WTC11 (cell line): ENCODE results near the gene TEX19. TPM values are rescaled to one million over a fixed set of nuclear protein-coding genes. Genes with fewer than 3 reads are reported as not detected.

Experiments
- ATAC-seq: fragments of 200-7000 bp; cut with Tn5 transposase; 2 replicates; pipeline ENCODE4 v1.10.0; 2021; ENCODE audit warnings: mild to moderate bottlenecking, moderate library complexity
- CTCF ChIA-PET: fragments of 300-600 bp; sonication (Branson Sonifier 250); formaldehyde crosslinking; loops from one replicate; lab custom pipeline; 2021; ENCODE audit warnings: antibody characterized with exemption; lab: Charles Lee
- POLR2A ChIA-PET: fragments of 350-600 bp; sonication (Branson Sonifier 250); formaldehyde crosslinking; loops from one replicate; lab custom pipeline; 2021; ENCODE audit warnings: antibody characterized with exemption; lab: Charles Lee
- DNase-seq: peaks from one replicate; pipeline ENCODE4 v3.0.0; 2021; ENCODE audit warnings: low spot score
- H3K27ac Mint-ChIP-seq: 2 replicates; pipeline ENCODE4 v1.8.0; 2021; ENCODE audit warnings: mixed read lengths
- H3K27me3 Mint-ChIP-seq: 2 replicates; pipeline ENCODE4 v1.8.0; 2021; ENCODE audit warnings: low read depth, mild to moderate bottlenecking, moderate library complexity, mixed read lengths
- H3K36me3 Mint-ChIP-seq: 2 replicates; pipeline ENCODE4 v1.8.0; 2021; ENCODE audit warnings: mixed read lengths
- H3K4me1 Mint-ChIP-seq: 2 replicates; pipeline ENCODE4 v1.8.0; 2022; ENCODE audit warnings: mixed read lengths
- H3K4me3 Mint-ChIP-seq: 2 replicates; pipeline ENCODE4 v1.8.0; 2021; ENCODE audit warnings: mild to moderate bottlenecking, moderate library complexity, mixed read lengths
- H3K9me3 Mint-ChIP-seq: 2 replicates; pipeline ENCODE4 v1.8.0; 2021; ENCODE audit warnings: mixed read lengths
- CREM ChIP-seq: sonication (generic); formaldehyde crosslinking; IDR thresholded peaks from 2 replicates; pipeline ENCODE4 v1.8.1; 2022; ENCODE audit warnings: mild to moderate bottlenecking, missing genetic modification reagents, moderate library complexity
- E2F4 ChIP-seq: sonication (generic); formaldehyde crosslinking; IDR thresholded peaks from 2 replicates; pipeline ENCODE4 v1.8.1; 2022; ENCODE audit warnings: low read depth, mild to moderate bottlenecking, moderate library complexity, missing genetic modification reagents, borderline replicate concordance
- ELF4 ChIP-seq: sonication (generic); formaldehyde crosslinking; IDR thresholded peaks from 2 replicates; pipeline ENCODE4 v1.8.1; 2022; ENCODE audit warnings: low read depth, mild to moderate bottlenecking, moderate library complexity, missing genetic modification reagents
- ETV6 ChIP-seq: sonication (generic); formaldehyde crosslinking; IDR thresholded peaks from 2 replicates; pipeline ENCODE4 v1.8.1; 2022; ENCODE audit warnings: mild to moderate bottlenecking, missing genetic modification reagents
- GABPB1 ChIP-seq: sonication (generic); formaldehyde crosslinking; IDR thresholded peaks from 2 replicates; pipeline ENCODE4 v1.8.1; 2023; ENCODE audit warnings: mild to moderate bottlenecking, missing genetic modification reagents
- HMGA2 ChIP-seq: fragments of 250-450 bp; sonication (Bioruptor Pico); IDR thresholded peaks from 2 replicates; pipeline ENCODE4 v1.4.0; 2021; ENCODE audit warnings: mild to moderate bottlenecking, moderate library complexity
- IRF2 ChIP-seq: sonication (generic); formaldehyde crosslinking; IDR thresholded peaks from 2 replicates; pipeline ENCODE4 v1.8.0; 2022; ENCODE audit warnings: low read depth, missing genetic modification reagents, borderline replicate concordance
- JAZF1 ChIP-seq: fragments of 250-450 bp; sonication (Bioruptor Pico); IDR thresholded peaks from 2 replicates; pipeline ENCODE4 v1.9.0; 2021; ENCODE audit warnings: moderate library complexity, mild to moderate bottlenecking, inconsistent platforms
- KAT7 ChIP-seq: sonication (generic); formaldehyde crosslinking; IDR thresholded peaks from 2 replicates; pipeline ENCODE4 v1.8.1; 2023; ENCODE audit warnings: missing genetic modification reagents, mild to moderate bottlenecking, borderline replicate concordance
- NFE2L1 ChIP-seq: sonication (generic); formaldehyde crosslinking; IDR thresholded peaks from 2 replicates; pipeline ENCODE4 v1.8.1; 2023; ENCODE audit warnings: missing genetic modification reagents
- PRDM15 ChIP-seq: sonication (generic); formaldehyde crosslinking; IDR thresholded peaks from 2 replicates; pipeline ENCODE4 v1.8.0; 2022; ENCODE audit warnings: missing genetic modification reagents
- PREB ChIP-seq: sonication (generic); formaldehyde crosslinking; IDR thresholded peaks from 2 replicates; pipeline ENCODE4 v1.8.1; 2022; ENCODE audit warnings: mild to moderate bottlenecking, missing genetic modification reagents, moderate library complexity, borderline replicate concordance
- USF2 ChIP-seq: sonication (generic); formaldehyde crosslinking; IDR thresholded peaks from 2 replicates; pipeline ENCODE4 v1.8.1; 2023; ENCODE audit warnings: mild to moderate bottlenecking, missing genetic modification reagents, moderate library complexity
- ZNF121 ChIP-seq: sonication (generic); formaldehyde crosslinking; IDR thresholded peaks from 2 replicates; pipeline ENCODE4 v1.8.0; 2023; ENCODE audit warnings: missing genetic modification reagents
- ZNF232 ChIP-seq: sonication (generic); formaldehyde crosslinking; IDR thresholded peaks from 2 replicates; pipeline ENCODE4 v1.8.0; 2022; ENCODE audit warnings: mild to moderate bottlenecking, missing genetic modification reagents
- ZNF263 ChIP-seq: sonication (generic); formaldehyde crosslinking; IDR thresholded peaks from 2 replicates; pipeline ENCODE4 v1.8.1; 2022; ENCODE audit warnings: low read depth, mild to moderate bottlenecking, moderate library complexity, missing genetic modification reagents
- total RNA-seq: library from RNA; stranded (reverse); gene quantifications from 3 replicates; pipeline ENCODE4 v1.2.3, GENCODE V29; 2021
- TF ChIP-seq, protein P1 (sequence below): fragments of 250-450 bp; sonication (Bioruptor Pico); IDR thresholded peaks from 2 replicates; pipeline ENCODE4 v1.8.0; 2021; ENCODE audit warnings: mild to moderate bottlenecking

Gene TEX19
- total RNA-seq, 1 experiment from 2014 or later, result 1.4 TPM

DNA sequence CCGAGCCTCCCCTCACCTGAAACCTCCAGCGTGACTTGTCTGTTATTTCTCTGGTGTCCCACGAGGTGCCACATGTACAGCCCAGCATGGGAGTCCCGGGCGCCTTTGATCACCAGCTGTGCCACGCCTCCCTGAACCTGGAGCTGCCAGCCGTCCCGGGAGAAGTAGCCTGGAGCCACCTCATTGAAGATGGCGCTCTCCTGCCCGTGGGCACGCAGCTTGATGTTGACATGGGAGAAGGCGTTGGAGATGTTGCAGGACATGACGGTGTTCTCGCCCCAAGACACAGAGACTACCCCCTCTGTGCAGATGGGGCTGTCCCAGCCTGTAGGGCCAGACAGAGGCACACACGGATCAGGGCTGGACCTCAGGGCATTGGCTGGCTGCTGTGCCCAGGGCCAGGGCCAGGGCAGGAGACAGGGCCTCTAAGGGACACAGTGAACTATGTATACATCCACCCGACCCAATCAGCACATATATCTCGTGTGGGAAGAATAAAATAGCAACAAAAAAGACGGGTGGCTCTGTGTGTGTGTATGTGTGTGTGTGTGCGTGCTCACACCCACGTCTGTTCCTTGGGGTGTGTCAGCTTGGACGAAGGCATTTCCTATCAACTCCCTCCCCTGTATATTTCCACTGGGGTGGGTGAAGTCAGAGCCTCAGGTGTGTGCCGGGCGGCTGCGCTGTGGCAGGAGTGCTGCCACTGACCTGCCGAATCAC is 34.3 kb upstream of the TEX19 start (continued):
- TF ChIP-seq E2F4 (CRISPR knock-in tag), result no peak

- H3K9me3 Mint-ChIP-seq, result no peaks in the 10 kb centered on the region
- peak; percentile 50; the same call in 1 of the 2 replicates for TF ChIP-seq GABPB1 (CRISPR knock-in tag)
- TF ChIP-seq, protein P1, sequence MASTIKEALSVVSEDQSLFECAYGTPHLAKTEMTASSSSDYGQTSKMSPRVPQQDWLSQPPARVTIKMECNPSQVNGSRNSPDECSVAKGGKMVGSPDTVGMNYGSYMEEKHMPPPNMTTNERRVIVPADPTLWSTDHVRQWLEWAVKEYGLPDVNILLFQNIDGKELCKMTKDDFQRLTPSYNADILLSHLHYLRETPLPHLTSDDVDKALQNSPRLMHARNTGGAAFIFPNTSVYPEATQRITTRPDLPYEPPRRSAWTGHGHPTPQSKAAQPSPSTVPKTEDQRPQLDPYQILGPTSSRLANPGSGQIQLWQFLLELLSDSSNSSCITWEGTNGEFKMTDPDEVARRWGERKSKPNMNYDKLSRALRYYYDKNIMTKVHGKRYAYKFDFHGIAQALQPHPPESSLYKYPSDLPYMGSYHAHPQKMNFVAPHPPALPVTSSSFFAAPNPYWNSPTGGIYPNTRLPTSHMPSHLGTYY (CRISPR knock-in tag), result no peak
- TF ChIP-seq CREM, result no peak
- TF ChIP-seq PREB (CRISPR knock-in tag), result peak; percentile 30; the same call in 1 of the 2 replicates
- CTCF ChIA-PET, result interaction anchor here (0.6 to 1.9 kb wide), 6 partner anchors 25 to 120 kb away, joined by 3 to 5 read pairs (median 4); no protein-coding TSS in a partner anchor
- peaks cover under 1% of the 10 kb centered on the region; the same call in 1 of the 2 replicates for H3K27me3 Mint-ChIP-seq
- H3K4me3 Mint-ChIP-seq, result no peak overlapping the region
- POLR2A ChIA-PET, result no interaction called here
- peaks cover 7% of the 10 kb centered on the region for H3K4me1 Mint-ChIP-seq
- no peak overlapping the region for H3K27ac Mint-ChIP-seq
- no peak for ATAC-seq
- H3K36me3 Mint-ChIP-seq, result no peaks in the 10 kb centered on the region
- DNase-seq, result no peak
Measured at GRCh38 chr17:82325286-82326180, 33.5 kb upstream of the TEX19 start.

- POLR2A ChIA-PET, result no interaction called here
- TF ChIP-seq IRF2 (CRISPR knock-in tag), result no peak
- no peak for TF ChIP-seq ZNF232 (CRISPR knock-in tag)
- no peak for TF ChIP-seq ETV6 (CRISPR knock-in tag)
- TF ChIP-seq HMGA2 (CRISPR knock-in tag), result no peak
- no peak for TF ChIP-seq JAZF1
- TF ChIP-seq, all 79 proteins: peak for 0
- peaks cover 18% of the 10 kb centered on the region for H3K27me3 Mint-ChIP-seq
- H3K4me3 Mint-ChIP-seq, result no peak overlapping the region
- no peaks in the 10 kb centered on the region for H3K9me3 Mint-ChIP-seq
- CTCF ChIA-PET, result interaction anchor here (0.7 to 1.7 kb wide), 3 partner anchors 10 to 121 kb away, joined by 4 to 8 read pairs (median 5); no protein-coding TSS in a partner anchor
- ATAC-seq (peak; percentile 9; the same call in 1 of the 2 replicates), DNase-seq (no peak)
- H3K27ac Mint-ChIP-seq, result no peak overlapping the region
- H3K4me1 Mint-ChIP-seq, result peaks cover 7% of the 10 kb centered on the region
- no peaks in the 10 kb centered on the region for H3K36me3 Mint-ChIP-seq
Measured at GRCh38 chr17:82327289-82327688, 31.8 kb upstream of the TEX19 start.

- ATAC-seq (no peak), DNase-seq (no peak)
- H3K4me1 Mint-ChIP-seq, result peaks cover 8% of the 10 kb centered on the region
- H3K36me3 Mint-ChIP-seq, result no peaks in the 10 kb centered on the region
- ChIA-PET CTCF (interaction anchor here (0.7 to 1.7 kb wide), 3 partner anchors 9 to 122 kb away, joined by 4 to 8 read pairs (median 5); no protein-coding TSS in a partner anchor), POLR2A (no interaction called here)
- peaks cover 23% of the 10 kb centered on the region for H3K27me3 Mint-ChIP-seq
- H3K4me3 Mint-ChIP-seq, result no peak overlapping the region
- H3K27ac Mint-ChIP-seq, result no peak overlapping the region
- H3K9me3 Mint-ChIP-seq, result no peaks in the 10 kb centered on the region
- no peak for TF ChIP-seq ELF4
- no peak for TF ChIP-seq NFE2L1 (CRISPR knock-in tag)
- TF ChIP-seq ETV6 (CRISPR knock-in tag), result no peak
- TF ChIP-seq KAT7, result no peak
- TF ChIP-seq, protein P1 (CRISPR knock-in tag), result no peak
- no peak for TF ChIP-seq PRDM15 (CRISPR knock-in tag)
- TF ChIP-seq ZNF121 (CRISPR knock-in tag), result no peak
- TF ChIP-seq HMGA2 (CRISPR knock-in tag), result no peak
- TF ChIP-seq USF2 (CRISPR knock-in tag), result no peak
- no peak for TF ChIP-seq ZNF263
Measured at GRCh38 chr17:82327757-82328140, 31.3 kb upstream of the TEX19 start.
